Effector memory CD4-positive, alpha-beta T cell (primary cell): ENCODE data around the gene BBOF1.
"Not testable (repeated sequence)": the region's sequence is repeated elsewhere in the genome, so short reads cannot be mapped to it uniquely, and the experiment has no call there.

Experiments used
- DNase-seq, 3 donors: peaks; one replicate each; pipeline ENCODE4 v3.0.0-alpha.2; 2020
- H3K27ac ChIP-seq: 2 replicates; pipeline ENCODE4 v1.7.0; 2013; ENCODE audit warnings: mild to moderate bottlenecking, low read length, moderate library complexity; ENCODE audit not compliant: insufficient read depth, poor library complexity, severe bottlenecking
- H3K27me3 ChIP-seq: replicated peaks from 2 replicates; pipeline ENCODE4 v1.7.0; 2013; ENCODE audit warnings: mild to moderate bottlenecking, low read length; ENCODE audit not compliant: insufficient read depth, control insufficient read depth, poor library complexity, severe bottlenecking
- H3K36me3 ChIP-seq: 2 replicates; pipeline ENCODE4 v1.7.0; 2013; ENCODE audit warnings: mild to moderate bottlenecking, low read length, moderate library complexity; ENCODE audit not compliant: control insufficient read depth, insufficient read depth
- H3K4me1 ChIP-seq: 2 replicates; pipeline ENCODE4 v1.7.0; 2013; ENCODE audit warnings: low read length, mild to moderate bottlenecking; ENCODE audit not compliant: control insufficient read depth, insufficient read depth, poor library complexity, severe bottlenecking
- H3K4me3 ChIP-seq: 2 replicates; pipeline ENCODE4 v1.7.0; 2013; ENCODE audit warnings: low read length, low read depth, mild to moderate bottlenecking; ENCODE audit not compliant: insufficient read depth, poor library complexity, severe bottlenecking
- H3K9me3 ChIP-seq: 2 replicates; pipeline ENCODE4 v1.7.0; 2013; ENCODE audit warnings: mild to moderate bottlenecking, low read length, moderate library complexity; ENCODE audit not compliant: control insufficient read depth

BBOF1 gene

DNA sequence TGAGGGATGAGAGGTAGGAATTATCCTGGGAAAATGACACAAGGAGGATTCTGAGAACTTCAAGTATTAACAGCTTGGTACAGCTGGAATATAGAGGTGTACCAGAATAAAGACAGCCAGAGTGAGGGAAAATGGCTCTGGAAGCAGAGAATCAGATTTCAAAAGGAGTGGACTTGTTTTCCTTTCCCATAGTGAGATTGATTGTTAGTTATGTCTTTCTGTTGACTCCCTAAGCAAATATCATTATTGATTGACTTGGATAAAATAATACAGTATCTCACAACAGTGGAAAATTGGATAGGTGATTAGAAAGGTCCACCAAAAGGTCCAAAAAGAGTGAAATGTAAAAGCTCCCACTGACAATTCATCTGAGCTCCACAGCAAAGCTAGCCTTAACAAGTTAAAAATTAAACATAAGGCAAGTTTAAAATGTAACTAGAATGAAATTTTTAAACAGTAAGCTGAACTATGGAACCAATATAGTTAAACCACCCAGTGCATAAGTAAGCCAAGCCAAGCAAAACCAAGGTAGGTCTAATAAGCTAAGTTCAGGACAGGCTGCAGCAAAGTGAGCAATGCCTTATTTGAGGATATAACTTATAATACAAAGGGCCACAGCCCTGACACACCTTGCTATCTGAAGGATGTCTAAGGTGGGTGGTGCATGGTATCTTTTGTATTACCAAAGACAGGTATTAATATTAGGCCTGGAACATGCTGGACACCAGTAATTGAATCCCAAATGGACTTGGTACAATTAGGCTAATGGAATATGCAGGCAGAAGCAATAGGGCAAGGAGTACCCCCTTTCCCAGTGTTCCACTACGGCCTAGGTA, 21.8 kb upstream of the BBOF1 start:
- DNase-seq = no peak
- Histone ChIP-seq H3K27me3 (no peaks in the 10 kb centered on the region), H3K36me3 (no peaks in the 10 kb centered on the region), H3K27ac (no peak overlapping the region), H3K4me3 (no peak overlapping the region), H3K9me3 (no peaks in the 10 kb centered on the region), H3K4me1 (no peaks in the 10 kb centered on the region)

DNA sequence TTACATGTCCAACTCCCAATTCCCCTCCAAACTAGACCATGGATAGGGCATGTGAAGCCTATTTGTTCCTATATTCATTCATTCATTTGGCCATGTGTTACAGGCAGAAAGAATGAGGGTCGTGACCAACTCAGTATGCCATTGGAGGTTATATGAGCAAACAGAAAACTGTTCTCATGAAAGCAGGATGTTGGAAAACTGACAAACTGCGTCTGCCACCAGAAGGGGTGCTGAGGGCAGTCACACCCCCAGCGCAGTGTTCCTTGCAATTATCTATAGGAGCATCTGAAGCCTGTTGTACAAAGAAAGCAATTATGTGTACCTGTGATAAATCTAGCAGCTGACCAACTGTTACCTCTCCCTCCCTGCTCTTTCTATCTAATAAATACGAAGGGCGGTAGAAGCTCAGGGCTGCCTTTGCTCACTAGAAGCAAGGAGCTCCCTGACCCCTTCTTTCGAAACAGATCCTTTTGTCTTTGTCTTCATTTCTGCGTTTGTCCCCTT, 21.2 kb upstream of the BBOF1 start:
- no peak overlapping the region for H3K4me3 ChIP-seq
- DNase-seq = no peak
- H3K9me3 ChIP-seq = no peaks in the 10 kb centered on the region
- H3K27ac ChIP-seq = no peak overlapping the region
- no peaks in the 10 kb centered on the region for H3K4me1 ChIP-seq
- H3K27me3 ChIP-seq = no peaks in the 10 kb centered on the region
- H3K36me3 ChIP-seq = no peaks in the 10 kb centered on the region

DNA sequence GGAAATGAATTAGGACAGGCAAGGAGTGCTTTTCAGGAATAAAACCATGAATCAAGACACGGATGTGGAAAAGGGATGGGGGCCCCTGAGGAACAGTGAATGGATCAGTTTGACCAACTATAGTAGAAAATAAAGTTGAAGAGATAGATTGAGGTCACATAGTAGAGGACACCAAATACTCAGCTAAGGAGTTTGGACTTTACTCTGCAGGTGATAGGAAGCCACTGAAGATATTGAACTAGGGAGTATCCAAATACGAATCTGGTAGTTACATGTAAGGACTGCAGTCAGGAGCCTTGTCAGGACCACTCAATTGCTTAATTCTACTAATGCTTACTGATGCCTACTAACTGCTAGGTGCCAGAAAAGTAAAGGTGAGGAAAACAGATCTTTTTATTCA, 20.4 kb upstream of the BBOF1 start:
- Histone ChIP-seq H3K36me3 (no peaks in the 10 kb centered on the region), H3K27me3 (no peaks in the 10 kb centered on the region), H3K4me3 (no peak overlapping the region), H3K27ac (no peak overlapping the region), H3K9me3 (no peaks in the 10 kb centered on the region), H3K4me1 (no peaks in the 10 kb centered on the region)
- no peak for DNase-seq

GRCh38 chr14:74005664-74006063, 13.5 kb upstream of the BBOF1 start:
- not testable (repeated sequence) for DNase-seq, H3K27me3 ChIP-seq, H3K36me3 ChIP-seq, H3K27ac ChIP-seq, H3K4me1 ChIP-seq, H3K9me3 ChIP-seq, H3K4me3 ChIP-seq

DNA sequence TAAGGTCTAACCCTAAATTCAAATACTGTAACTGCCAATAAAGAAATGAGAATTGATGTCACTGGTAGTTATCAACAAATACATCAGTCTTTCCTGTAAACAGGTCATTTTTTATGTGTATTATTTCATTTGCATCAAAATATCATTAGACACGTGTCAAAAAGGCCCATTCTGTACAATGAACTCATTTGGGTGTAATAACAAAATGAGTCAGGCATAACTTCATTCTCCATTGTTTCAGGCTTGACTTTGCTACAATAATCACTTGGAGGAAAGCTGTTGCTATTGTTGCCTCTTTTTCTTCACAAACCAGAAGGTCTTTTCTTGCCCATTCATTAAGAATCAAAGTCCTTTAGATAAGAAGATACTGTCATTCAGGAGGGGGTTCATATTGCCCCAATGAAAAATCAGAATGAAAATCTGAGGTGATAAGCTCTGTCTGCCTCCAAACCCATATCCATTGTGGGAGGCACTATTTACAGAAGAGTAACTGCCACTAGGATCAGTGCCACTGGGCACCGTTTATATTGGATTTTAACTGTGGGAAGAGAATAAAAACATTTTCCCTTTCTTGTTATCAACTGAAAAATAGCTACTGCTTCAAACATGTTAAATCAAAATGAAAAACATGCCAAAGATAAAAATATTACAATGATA, 10.2 kb upstream of the BBOF1 start:
- DNase-seq = no peak
- H3K9me3 ChIP-seq = no peaks in the 10 kb centered on the region
- H3K36me3 ChIP-seq = no peaks in the 10 kb centered on the region
- H3K4me1 ChIP-seq = no peaks in the 10 kb centered on the region
- H3K4me3 ChIP-seq = no peak overlapping the region
- H3K27me3 ChIP-seq = no peaks in the 10 kb centered on the region
- H3K27ac ChIP-seq = no peak overlapping the region

DNA sequence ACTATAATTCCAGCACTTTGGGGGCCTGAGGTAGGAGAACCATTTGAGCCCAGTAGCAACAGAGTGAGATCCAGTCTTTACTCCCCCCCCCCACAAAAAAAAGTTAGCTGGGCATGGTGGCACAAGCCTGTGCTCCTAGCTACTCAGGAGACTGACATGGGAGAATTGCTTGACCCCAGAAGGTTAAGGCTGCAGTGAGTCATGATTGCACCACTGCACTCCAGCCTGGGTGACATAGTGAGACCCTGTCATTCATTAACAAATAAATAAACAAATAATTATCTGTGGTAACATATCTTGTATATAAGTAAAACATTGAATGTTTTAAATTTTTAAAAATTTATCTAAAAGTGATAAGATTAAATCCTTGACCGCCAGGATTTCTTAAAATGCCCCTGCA, 4.8 kb upstream of the BBOF1 start:
- peaks cover 4% of the 10 kb centered on the region for H3K4me1 ChIP-seq
- no peak for DNase-seq

DNA sequence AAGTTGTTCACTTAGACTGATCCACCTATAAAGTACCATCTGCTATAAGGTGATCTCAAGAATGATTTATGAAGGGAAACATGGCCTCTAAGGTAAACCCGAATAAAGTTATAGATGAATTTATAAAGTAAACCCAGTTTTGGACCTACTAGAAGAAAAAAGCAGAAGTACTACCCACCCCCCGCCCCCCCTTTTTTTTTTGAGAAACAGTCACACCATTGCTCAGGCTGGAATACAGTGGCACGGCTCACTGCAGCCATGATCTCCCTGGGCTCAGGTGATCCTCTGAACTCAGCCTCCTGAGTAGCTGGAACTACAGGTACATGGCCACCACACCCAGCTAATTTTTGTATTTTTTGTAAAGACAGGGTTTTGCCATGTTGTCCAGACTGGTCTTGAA, 4.0 kb upstream of the BBOF1 start:
- Histone ChIP-seq H3K4me1 (peaks cover 11% of the 10 kb centered on the region), H3K4me3 (no peak overlapping the region), H3K36me3 (no peaks in the 10 kb centered on the region), H3K27me3 (no peaks in the 10 kb centered on the region), H3K27ac (no peak overlapping the region), H3K9me3 (no peaks in the 10 kb centered on the region)
- no peak for DNase-seq

More for the DNA sequence above, 4.8 kb upstream of the BBOF1 start:
- Histone ChIP-seq H3K27me3 (no peaks in the 10 kb centered on the region), H3K4me3 (no peak overlapping the region), H3K9me3 (no peaks in the 10 kb centered on the region), H3K36me3 (no peaks in the 10 kb centered on the region), H3K27ac (no peak overlapping the region)

GRCh38 chr14:74015963-74016362, 3.2 kb upstream of the BBOF1 start:
- H3K27me3 ChIP-seq = no peaks in the 10 kb centered on the region
- peaks cover 11% of the 10 kb centered on the region for H3K4me1 ChIP-seq
- H3K27ac ChIP-seq = no peak overlapping the region
- no peak for DNase-seq
- no peaks in the 10 kb centered on the region for H3K36me3 ChIP-seq
- no peaks in the 10 kb centered on the region for H3K9me3 ChIP-seq
- H3K4me3 ChIP-seq = no peak overlapping the region

- Histone ChIP-seq H3K4me3 (peak overlapping the region; percentile 77), H3K9me3 (no peaks in the 10 kb centered on the region), H3K27me3 (no peaks in the 10 kb centered on the region), H3K27ac (peak overlapping the region; percentile 87), H3K4me1 (peaks cover 11% of the 10 kb centered on the region), H3K36me3 (no peaks in the 10 kb centered on the region)
- no peak for DNase-seq
These were observed 969 bp upstream of the BBOF1 start for GRCh38 chr14:74018174-74018585.

GRCh38 chr14:74019408-74020137, 424 bp downstream of the BBOF1 start:
- Histone ChIP-seq H3K4me1 (peaks cover 11% of the 10 kb centered on the region), H3K4me3 (peak overlapping the region; percentile 77), H3K36me3 (no peaks in the 10 kb centered on the region), H3K27me3 (no peaks in the 10 kb centered on the region), H3K27ac (peak overlapping the region; percentile 84), H3K9me3 (no peaks in the 10 kb centered on the region)
- DNase-seq = no peak
